HG02973 (cell line): Measurements from ENCODE around the gene KCNE1.
"Not testable (repeated sequence)": the region's sequence is repeated elsewhere in the genome, so short reads cannot be mapped to it uniquely, and the experiment has no call there.

Experiments
- ATAC-seq: cut with Tn5 transposase; IDR thresholded peaks from one replicate; pipeline ENCODE4 v1.9.1; 2021; ENCODE audit warnings: moderate library complexity; ENCODE audit not compliant: unreplicated experiment

Gene KCNE1

DNA sequence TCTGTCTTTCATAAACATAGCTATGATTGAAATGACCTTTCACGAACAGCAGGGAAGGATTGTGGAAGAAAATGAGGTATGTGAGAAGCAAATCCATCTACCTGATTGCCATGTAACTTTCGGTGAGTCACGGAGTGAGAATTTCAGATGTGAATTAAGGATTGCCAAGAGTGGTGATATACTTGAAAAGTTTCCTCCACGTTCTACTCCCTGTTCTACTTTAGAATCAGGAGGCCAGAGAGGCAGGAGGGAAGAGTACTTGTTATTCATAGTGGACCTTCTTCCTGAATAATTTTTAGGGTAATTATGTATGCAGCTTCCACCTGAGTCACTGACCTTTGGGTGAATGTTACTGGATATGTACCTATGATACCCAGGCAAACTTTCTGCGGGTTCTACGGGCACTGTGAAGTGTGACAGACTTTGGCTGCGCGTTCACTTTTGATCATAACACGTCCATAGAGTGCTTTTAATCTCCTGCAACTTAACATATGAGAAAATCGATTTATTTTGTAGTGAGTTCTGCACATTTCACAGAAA lies 2.6 kb upstream of the KCNE1 start:
- ATAC-seq, result no peak

DNA sequence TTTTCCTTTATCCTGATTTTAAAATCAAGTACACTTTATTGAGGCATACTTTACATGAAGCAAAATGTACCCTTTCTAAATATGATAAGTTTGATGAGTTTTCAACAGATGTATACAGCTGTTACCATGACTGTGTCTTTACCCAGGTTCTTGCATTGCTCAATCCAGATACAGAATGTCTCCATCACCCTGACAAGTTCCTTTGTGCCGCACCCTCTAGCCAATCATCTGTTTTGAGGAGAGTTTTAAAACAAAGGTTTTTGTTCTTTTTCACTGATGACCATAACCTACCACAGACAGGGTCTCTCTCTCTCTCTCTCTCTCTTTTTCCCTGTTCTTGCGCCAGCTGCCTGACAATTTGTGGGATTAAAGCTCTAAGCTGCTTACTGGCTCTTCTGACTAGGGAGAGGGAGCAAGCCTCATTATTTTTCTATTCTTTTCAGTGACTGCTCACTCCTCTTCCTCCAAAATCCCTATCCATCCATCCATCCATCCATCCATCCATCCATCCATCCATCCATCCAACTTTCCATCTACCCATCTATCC lies 1.2 kb upstream of the KCNE1 start:
- ATAC-seq, result no peak

DNA sequence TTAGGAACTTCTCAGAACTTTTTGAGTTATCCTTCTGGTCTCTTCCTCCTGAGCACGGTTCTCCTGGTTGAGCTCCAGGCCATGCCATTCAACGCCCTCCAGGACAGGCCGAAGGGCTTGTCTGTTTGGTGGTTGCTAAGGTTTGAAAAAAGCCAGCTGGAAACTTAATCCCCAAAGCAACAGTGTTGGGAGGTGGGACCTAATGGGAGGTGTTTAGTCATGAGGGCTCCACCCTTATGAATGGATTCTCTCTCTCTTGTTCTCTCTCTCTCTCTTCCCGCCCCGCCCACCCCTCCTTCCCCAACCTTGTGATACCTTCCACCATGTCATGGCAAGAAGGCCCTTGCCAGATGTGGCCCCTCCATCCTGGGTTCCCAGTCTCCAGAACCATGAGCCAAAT lies 829 bp downstream of the KCNE1 start:
- ATAC-seq, result no peak

GRCh38 chr21:34510148-34511142 lies 1.6 kb downstream of the KCNE1 start:
- ATAC-seq, result no peak

- no peak for ATAC-seq
Measured at GRCh38 chr21:34509151-34509550, 2.9 kb downstream of the KCNE1 start.

DNA sequence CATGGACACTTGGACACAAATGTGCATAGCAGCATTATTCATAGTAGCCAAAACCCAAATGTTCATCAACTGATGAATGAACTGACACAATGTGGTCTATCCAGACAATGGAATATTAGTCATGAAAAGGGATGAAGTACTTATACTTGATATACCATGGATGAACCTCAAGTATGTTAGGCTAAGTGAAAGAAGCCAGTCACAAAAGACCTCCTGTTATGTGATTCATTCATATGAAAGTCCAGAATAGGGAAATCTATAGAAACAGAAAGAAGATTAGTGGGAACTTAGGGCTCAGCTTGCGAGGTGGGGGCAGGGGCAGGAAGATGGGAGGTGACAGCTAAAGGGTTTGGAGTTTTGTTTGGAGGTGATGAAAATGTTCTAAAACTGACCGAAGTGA lies 7.4 kb downstream of the KCNE1 start:
- no peak for ATAC-seq

DNA sequence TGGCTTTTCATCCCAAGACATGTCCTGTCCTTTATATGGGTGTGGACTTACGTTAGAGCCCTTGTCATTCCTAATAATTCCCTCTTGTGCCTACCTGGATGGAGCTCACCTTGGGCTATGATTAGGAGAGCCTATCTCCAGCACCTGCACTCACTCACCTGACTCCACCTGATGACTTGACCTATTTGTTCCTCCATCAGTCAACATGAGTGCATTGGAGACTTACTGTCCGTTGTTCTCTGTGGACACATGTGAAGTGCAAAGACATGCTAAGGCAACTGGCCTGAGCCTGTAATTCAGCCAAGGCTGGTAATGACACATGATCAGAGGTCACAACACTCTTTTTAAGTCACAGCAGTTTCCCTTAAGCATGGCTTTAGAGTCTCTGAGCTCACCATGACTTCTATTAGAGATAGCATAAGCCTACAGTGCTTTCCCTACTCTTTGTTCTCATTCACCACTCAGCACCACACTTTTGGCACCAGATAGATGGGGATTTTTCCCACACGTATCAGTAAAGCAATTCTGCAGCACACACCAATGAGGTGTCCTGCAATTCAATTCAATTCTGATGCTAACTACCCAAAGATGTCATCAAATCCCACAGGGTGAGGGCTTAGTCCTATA lies 9.4 kb downstream of the KCNE1 start:
- ATAC-seq, result no peak

DNA sequence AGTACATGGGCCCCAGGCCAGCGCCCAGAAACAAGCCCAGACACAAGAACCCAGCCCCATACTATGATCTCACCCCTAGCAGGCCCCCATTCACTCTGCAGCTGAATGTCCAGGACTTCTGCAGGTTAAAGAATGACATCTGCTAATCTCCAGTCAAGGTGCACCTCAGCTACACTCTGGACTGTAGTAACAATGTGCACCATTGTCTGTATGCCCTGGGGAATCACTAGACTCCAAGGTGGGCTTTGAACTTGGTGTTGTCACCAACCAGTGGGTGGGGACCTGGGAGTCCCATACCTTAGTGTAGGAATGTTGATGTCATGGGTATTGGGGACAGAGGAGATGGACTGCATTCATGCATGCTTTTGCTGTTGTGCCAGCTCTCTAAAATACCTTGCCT lies 10.3 kb downstream of the KCNE1 start:
- no peak for ATAC-seq

- ATAC-seq, result no peak
Measured at GRCh38 chr21:34500191-34500590, 11.8 kb downstream of the KCNE1 start.

GRCh38 chr21:34499116-34499515 lies 12.9 kb downstream of the KCNE1 start:
- no peak for ATAC-seq

DNA sequence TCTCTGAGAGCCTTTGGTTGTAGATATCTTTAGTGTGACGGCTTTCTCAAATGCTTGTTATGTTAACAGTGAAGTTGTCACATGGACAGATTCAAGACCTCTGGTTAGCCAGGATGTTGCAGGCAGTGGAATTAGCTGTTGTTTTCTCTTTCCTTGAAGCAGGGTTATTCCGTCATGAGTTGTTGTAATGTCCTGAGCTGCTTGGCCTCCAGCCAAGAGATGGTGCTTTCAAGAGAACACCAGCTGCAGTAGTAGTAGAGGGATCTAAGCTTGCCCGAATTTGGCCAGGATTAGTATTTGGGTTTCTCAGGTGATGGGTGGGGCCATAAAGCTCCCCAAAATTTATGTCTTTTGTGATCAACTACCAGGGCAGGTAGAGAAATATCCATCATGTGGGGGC lies 13.4 kb downstream of the KCNE1 start:
- ATAC-seq, result no peak

- not testable (repeated sequence) for ATAC-seq
Measured at GRCh38 chr21:34483854-34484253, 28.2 kb downstream of the KCNE1 start.

DNA sequence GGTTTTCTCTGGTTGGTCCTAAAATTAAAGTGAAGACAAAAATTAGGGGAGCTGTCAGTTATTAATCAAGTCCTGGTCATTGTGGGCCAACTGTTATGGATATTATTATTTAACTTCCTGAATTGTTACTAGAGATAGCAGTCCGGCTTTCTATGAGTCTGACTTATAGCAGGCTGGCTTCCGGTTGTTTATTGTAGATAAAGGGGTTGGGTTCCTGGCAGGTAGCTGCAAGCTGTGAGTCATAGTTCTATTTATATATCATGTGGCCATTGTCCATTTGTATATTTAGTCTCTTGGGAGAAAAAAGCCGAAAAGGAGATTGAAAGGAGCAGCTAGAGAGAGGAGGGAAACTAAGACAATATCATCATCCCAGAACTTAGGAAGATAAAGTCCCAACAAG lies 28.6 kb downstream of the KCNE1 start:
- not testable (repeated sequence) for ATAC-seq

GRCh38 chr21:34467333-34467732 lies 44.7 kb downstream of the KCNE1 start:
- not testable (repeated sequence) for ATAC-seq

GRCh38 chr21:34459426-34459825 lies 52.6 kb downstream of the KCNE1 start:
- not testable (repeated sequence) for ATAC-seq

DNA sequence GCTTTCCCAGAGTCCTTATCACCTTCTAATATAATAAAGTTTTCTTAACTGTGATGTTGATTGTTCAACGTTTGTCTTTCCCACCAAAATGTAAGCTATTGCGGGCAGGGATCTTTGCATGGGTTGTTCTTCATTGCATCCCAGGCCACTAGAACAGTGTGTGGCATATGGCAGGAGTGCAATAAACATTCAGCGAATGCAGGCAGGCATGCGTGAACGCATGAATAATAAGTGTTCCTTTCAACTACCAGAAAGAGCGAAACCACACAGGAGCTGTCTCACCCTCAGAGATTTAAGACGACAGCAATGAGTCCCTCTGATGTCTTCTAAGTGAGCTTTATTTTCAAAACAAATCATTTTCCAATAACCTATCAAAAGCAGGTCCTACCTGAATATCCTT lies 53.7 kb downstream of the KCNE1 start:
- ATAC-seq, result not testable (repeated sequence)

- ATAC-seq, result not testable (repeated sequence)
Measured at GRCh38 chr21:34456180-34456579, 55.8 kb downstream of the KCNE1 start.

DNA sequence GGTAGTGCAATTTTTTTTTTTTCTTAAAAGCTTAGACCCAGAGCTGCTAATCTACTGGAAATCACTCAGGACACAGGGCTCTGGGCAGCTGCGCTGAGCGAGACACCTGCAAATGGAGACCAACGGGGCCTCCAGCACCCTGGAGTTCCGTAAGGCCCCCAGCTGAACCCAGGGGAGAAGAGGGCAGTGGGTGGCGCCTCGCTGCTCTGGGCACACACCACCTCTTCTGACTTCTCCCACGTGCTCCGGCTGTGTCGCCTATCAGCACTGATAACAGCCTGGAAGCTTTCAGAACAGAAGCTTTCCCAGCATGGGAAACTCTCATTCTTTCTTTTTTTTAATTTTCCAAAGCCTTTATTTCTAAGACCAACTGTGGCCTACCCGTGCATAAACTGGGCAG lies 56.4 kb downstream of the KCNE1 start:
- not testable (repeated sequence) for ATAC-seq

DNA sequence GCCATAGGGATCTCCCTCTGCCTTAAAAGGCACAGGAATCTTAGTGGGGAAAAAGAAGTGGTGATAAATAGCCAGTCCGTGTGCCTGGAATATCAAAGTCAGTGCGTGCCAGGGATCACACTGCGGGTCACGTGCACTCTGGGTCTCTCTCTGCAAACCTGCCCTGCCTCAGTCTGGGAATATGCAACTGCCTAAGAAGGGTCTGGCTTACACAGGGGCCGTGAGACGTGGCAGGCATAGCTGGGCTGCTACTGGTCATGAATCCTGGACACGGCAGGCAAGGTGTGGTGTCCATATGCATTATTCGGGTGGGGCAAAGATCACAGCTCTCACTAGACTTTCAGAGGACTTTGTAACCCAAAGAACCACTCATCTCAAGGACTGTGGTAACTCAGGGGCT lies 65.0 kb downstream of the KCNE1 start:
- not testable (repeated sequence) for ATAC-seq

DNA sequence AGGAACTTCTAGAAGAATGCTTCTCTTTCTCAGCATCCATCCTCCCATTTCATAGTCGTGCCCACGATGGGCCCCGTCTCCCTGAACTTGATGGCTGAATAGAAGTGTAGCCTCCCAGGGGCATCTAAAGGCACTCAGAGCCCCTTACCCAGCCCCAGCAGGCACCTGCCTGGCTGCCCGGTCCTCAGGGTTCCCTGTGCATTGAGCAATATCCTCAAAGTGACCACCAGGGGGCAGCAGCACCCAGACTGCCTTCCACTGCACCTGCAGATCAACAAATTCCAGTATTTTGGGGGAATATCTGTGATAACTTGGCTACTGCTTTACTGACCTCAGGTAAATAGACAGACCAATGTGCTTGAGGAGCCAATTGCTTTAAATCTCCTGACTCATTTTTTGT lies 68.5 kb downstream of the KCNE1 start:
- ATAC-seq, result not testable (repeated sequence)

- ATAC-seq, result not testable (repeated sequence)
Measured at GRCh38 chr21:34429710-34430109, 82.3 kb downstream of the KCNE1 start.
